ENCODE data around the gene RABGAP1L.

RABGAP1L gene

GRCh38 chr1:174266991-174267612 is 107.8 kb downstream of the RABGAP1L start:
- TF ChIP-seq SUZ12 (IDR thresholded peaks at IDR 0.05; ENCODE audit: extremely low read depth, insufficient read depth, insufficient read length) (no peak), YY1 (IDR thresholded peaks at IDR 0.05; ENCODE audit: insufficient read depth, insufficient read length) (no peak), ZNF274 (IDR thresholded peaks at IDR 0.05; ENCODE audit: low read depth, low read length) (no peak)
- Histone ChIP-seq H3K4me3 (ENCODE audit: insufficient read length, low read depth) (no peak overlapping the region), H3K27me3 (ENCODE audit: insufficient read depth, insufficient read length) (no peaks in the 10 kb centered on the region), H3K9me3 (ENCODE audit: insufficient read depth, low read length) (no peaks in the 10 kb centered on the region), H3K4me1 (ENCODE audit: insufficient read depth, insufficient read length) (no peaks in the 10 kb centered on the region), H3K36me3 (ENCODE audit: insufficient read depth, insufficient read length, low read length) (no peaks in the 10 kb centered on the region), H3K9ac (ENCODE audit: insufficient read length, low read depth) (no peak overlapping the region)
- DNase-seq (ENCODE audit: low read depth, low spot score) = no peak

- H3K9ac ChIP-seq (ENCODE audit: insufficient read length, low read depth) = no peak overlapping the region
- no peaks in the 10 kb centered on the region for H3K4me1 ChIP-seq (ENCODE audit: insufficient read depth, insufficient read length)
Observed at GRCh38 chr1:174269989-174270651, 110.8 kb downstream of the RABGAP1L start.

GRCh38 chr1:174273190-174273589 is 113.9 kb downstream of the RABGAP1L start:
- H3K4me1 ChIP-seq (ENCODE audit: insufficient read depth, insufficient read length) = no peaks in the 10 kb centered on the region
- H3K36me3 ChIP-seq (ENCODE audit: insufficient read depth, insufficient read length, low read length) = no peaks in the 10 kb centered on the region
- no peaks in the 10 kb centered on the region for H3K27me3 ChIP-seq (ENCODE audit: insufficient read depth, insufficient read length)
- no peaks in the 10 kb centered on the region for H3K9me3 ChIP-seq (ENCODE audit: insufficient read depth, low read length)
- no peak overlapping the region for H3K9ac ChIP-seq (ENCODE audit: insufficient read length, low read depth)
- DNase-seq (ENCODE audit: low read depth, low spot score) = no peak
- TF ChIP-seq SUZ12 (IDR thresholded peaks at IDR 0.05; ENCODE audit: extremely low read depth, insufficient read depth, insufficient read length) (no peak), YY1 (IDR thresholded peaks at IDR 0.05; ENCODE audit: insufficient read depth, insufficient read length) (no peak), ZNF274 (IDR thresholded peaks at IDR 0.05; ENCODE audit: low read depth, low read length) (no peak)
- no peak overlapping the region for H3K4me3 ChIP-seq (ENCODE audit: insufficient read length, low read depth)

More at GRCh38 chr1:174269989-174270651, 110.8 kb downstream of the RABGAP1L start:
- no peaks in the 10 kb centered on the region for H3K36me3 ChIP-seq (ENCODE audit: insufficient read depth, insufficient read length, low read length)
- H3K9me3 ChIP-seq (ENCODE audit: insufficient read depth, low read length) = no peaks in the 10 kb centered on the region
- H3K4me3 ChIP-seq (ENCODE audit: insufficient read length, low read depth) = no peak overlapping the region
- no peaks in the 10 kb centered on the region for H3K27me3 ChIP-seq (ENCODE audit: insufficient read depth, insufficient read length)
- no peak for TF ChIP-seq ZNF274 (IDR thresholded peaks at IDR 0.05; ENCODE audit: low read depth, low read length)
- TF ChIP-seq SUZ12 (IDR thresholded peaks at IDR 0.05; ENCODE audit: extremely low read depth, insufficient read depth, insufficient read length) = no peak
- no peak for TF ChIP-seq YY1 (IDR thresholded peaks at IDR 0.05; ENCODE audit: insufficient read depth, insufficient read length)
- DNase-seq (ENCODE audit: low read depth, low spot score) = no peak

GRCh38 chr1:174273776-174274175 is 114.5 kb downstream of the RABGAP1L start:
- no peaks in the 10 kb centered on the region for H3K4me1 ChIP-seq (ENCODE audit: insufficient read depth, insufficient read length)
- H3K9me3 ChIP-seq (ENCODE audit: insufficient read depth, low read length) = no peaks in the 10 kb centered on the region
- H3K36me3 ChIP-seq (ENCODE audit: insufficient read depth, insufficient read length, low read length) = no peaks in the 10 kb centered on the region
- no peak for DNase-seq (ENCODE audit: low read depth, low spot score)
- no peak for TF ChIP-seq YY1 (IDR thresholded peaks at IDR 0.05; ENCODE audit: insufficient read depth, insufficient read length)
- TF ChIP-seq ZNF274 (IDR thresholded peaks at IDR 0.05; ENCODE audit: low read depth, low read length) = no peak
- TF ChIP-seq SUZ12 (IDR thresholded peaks at IDR 0.05; ENCODE audit: extremely low read depth, insufficient read depth, insufficient read length) = no peak
- H3K4me3 ChIP-seq (ENCODE audit: insufficient read length, low read depth) = no peak overlapping the region
- H3K27me3 ChIP-seq (ENCODE audit: insufficient read depth, insufficient read length) = no peaks in the 10 kb centered on the region
- H3K9ac ChIP-seq (ENCODE audit: insufficient read length, low read depth) = no peak overlapping the region

- no peak overlapping the region for H3K9ac ChIP-seq (ENCODE audit: insufficient read length, low read depth)
- H3K27me3 ChIP-seq (ENCODE audit: insufficient read depth, insufficient read length) = no peaks in the 10 kb centered on the region
- DNase-seq (ENCODE audit: low read depth, low spot score) = no peak
- no peaks in the 10 kb centered on the region for H3K9me3 ChIP-seq (ENCODE audit: insufficient read depth, low read length)
- H3K4me3 ChIP-seq (ENCODE audit: insufficient read length, low read depth) = no peak overlapping the region
- H3K4me1 ChIP-seq (ENCODE audit: insufficient read depth, insufficient read length) = no peaks in the 10 kb centered on the region
- TF ChIP-seq YY1 (IDR thresholded peaks at IDR 0.05; ENCODE audit: insufficient read depth, insufficient read length) = no peak
- no peaks in the 10 kb centered on the region for H3K36me3 ChIP-seq (ENCODE audit: insufficient read depth, insufficient read length, low read length)
Observed at GRCh38 chr1:174274452-174274851, 115.1 kb downstream of the RABGAP1L start.

GRCh38 chr1:174274884-174275283 is 115.6 kb downstream of the RABGAP1L start:
- H3K36me3 ChIP-seq (ENCODE audit: insufficient read depth, insufficient read length, low read length) = no peaks in the 10 kb centered on the region
- H3K4me1 ChIP-seq (ENCODE audit: insufficient read depth, insufficient read length) = no peaks in the 10 kb centered on the region
- no peaks in the 10 kb centered on the region for H3K27me3 ChIP-seq (ENCODE audit: insufficient read depth, insufficient read length)
- H3K9ac ChIP-seq (ENCODE audit: insufficient read length, low read depth) = no peak overlapping the region
- H3K9me3 ChIP-seq (ENCODE audit: insufficient read depth, low read length) = no peaks in the 10 kb centered on the region
- H3K4me3 ChIP-seq (ENCODE audit: insufficient read length, low read depth) = no peak overlapping the region
- no peak for DNase-seq (ENCODE audit: low read depth, low spot score)
- TF ChIP-seq ZNF274 (IDR thresholded peaks at IDR 0.05; ENCODE audit: low read depth, low read length) (no peak), SUZ12 (IDR thresholded peaks at IDR 0.05; ENCODE audit: extremely low read depth, insufficient read depth, insufficient read length) (no peak), YY1 (IDR thresholded peaks at IDR 0.05; ENCODE audit: insufficient read depth, insufficient read length) (no peak)

GRCh38 chr1:174276087-174276486 is 116.8 kb downstream of the RABGAP1L start:
- Histone ChIP-seq H3K4me1 (ENCODE audit: insufficient read depth, insufficient read length) (no peaks in the 10 kb centered on the region), H3K27me3 (ENCODE audit: insufficient read depth, insufficient read length) (no peaks in the 10 kb centered on the region), H3K9me3 (ENCODE audit: insufficient read depth, low read length) (no peaks in the 10 kb centered on the region), H3K36me3 (ENCODE audit: insufficient read depth, insufficient read length, low read length) (no peaks in the 10 kb centered on the region), H3K9ac (ENCODE audit: insufficient read length, low read depth) (no peak overlapping the region), H3K4me3 (ENCODE audit: insufficient read length, low read depth) (no peak overlapping the region)
- TF ChIP-seq SUZ12 (IDR thresholded peaks at IDR 0.05; ENCODE audit: extremely low read depth, insufficient read depth, insufficient read length) (no peak), YY1 (IDR thresholded peaks at IDR 0.05; ENCODE audit: insufficient read depth, insufficient read length) (no peak), ZNF274 (IDR thresholded peaks at IDR 0.05; ENCODE audit: low read depth, low read length) (no peak)
- DNase-seq (ENCODE audit: low read depth, low spot score) = no peak

All from NT2/D1 (cell line).